IMR-90 (cell line): ENCODE data around the gene CIC.

ENCODE experiments used
- CTCF ChIP-seq: conservative IDR thresholded peaks from 2 replicates; pipeline ENCODE4 v1.5.1; 2012; ENCODE audit warnings: mild to moderate bottlenecking, low read depth, low read length, improper control_type of control experiment
- RAD21 ChIP-seq: IDR thresholded peaks from 2 replicates; pipeline ENCODE4 v1.6.1; 2012; ENCODE audit warnings: low read length, improper control_type of control experiment

- no peak for TF ChIP-seq CTCF
- TF ChIP-seq RAD21 = no peak
These were observed 14.8 kb upstream of the CIC start for GRCh38 chr19:42254089-42254849.
